GM21717 (cell line): ENCODE data around the gene HOXC5.
"Not testable (repeated sequence)": the region's sequence is repeated elsewhere in the genome, so short reads cannot be mapped to it uniquely, and the experiment has no call there.

Experiments used
- ATAC-seq: cut with Tn5 transposase; IDR thresholded peaks from one replicate; pipeline ENCODE4 v1.9.1; 2021; ENCODE audit warnings: mild to moderate bottlenecking, moderate library complexity; ENCODE audit not compliant: unreplicated experiment

Gene HOXC5

GRCh38 chr12:54032086-54032619 is 697 bp upstream of the HOXC5 start:
- ATAC-seq, result no peak

- ATAC-seq, result no peak
Measured at GRCh38 chr12:54033106-54033979, 493 bp downstream of the HOXC5 start.

DNA sequence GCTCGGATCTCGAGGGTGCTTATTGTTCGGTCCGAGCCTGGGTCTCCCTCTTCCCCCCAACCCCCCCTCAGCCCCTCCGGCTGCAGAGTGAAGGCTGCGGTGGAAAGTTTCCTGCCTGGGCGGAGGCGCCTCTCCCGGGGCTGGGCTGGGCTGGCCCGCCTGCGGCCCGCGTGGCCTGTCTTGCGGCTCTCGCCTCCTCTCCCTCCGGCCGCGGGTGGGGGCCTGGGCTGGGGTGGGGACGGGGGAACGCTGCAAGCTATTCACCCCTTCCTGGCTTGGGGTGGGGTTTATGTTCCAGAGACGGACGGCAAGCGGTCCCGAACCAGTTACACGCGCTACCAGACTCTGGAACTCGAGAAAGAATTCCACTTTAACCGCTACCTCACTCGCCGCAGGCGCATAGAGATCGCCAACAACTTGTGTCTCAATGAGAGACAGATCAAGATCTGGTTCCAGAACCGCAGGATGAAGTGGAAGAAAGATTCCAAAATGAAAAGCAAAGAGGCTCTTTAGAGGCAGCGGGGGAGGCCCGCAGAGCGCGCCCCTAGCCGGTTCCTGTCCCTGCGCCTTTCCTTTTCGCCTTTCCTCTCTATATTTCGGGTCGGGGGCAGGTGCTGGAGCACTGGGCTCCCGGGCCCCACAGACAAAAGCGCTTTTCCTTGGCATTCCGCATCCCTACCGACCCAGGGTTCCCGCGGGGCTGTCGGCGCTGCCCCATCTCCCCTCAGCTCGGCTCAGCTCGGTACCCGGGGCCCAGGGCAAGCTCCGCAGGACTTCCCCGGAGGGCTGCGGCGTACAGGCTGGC is 1.3 kb downstream of the HOXC5 start:
- no peak for ATAC-seq

- no peak for ATAC-seq
Measured at GRCh38 chr12:54034785-54035310, 2.0 kb downstream of the HOXC5 start.

- ATAC-seq, result no peak
Measured at GRCh38 chr12:54035568-54036264, 2.9 kb downstream of the HOXC5 start.

DNA sequence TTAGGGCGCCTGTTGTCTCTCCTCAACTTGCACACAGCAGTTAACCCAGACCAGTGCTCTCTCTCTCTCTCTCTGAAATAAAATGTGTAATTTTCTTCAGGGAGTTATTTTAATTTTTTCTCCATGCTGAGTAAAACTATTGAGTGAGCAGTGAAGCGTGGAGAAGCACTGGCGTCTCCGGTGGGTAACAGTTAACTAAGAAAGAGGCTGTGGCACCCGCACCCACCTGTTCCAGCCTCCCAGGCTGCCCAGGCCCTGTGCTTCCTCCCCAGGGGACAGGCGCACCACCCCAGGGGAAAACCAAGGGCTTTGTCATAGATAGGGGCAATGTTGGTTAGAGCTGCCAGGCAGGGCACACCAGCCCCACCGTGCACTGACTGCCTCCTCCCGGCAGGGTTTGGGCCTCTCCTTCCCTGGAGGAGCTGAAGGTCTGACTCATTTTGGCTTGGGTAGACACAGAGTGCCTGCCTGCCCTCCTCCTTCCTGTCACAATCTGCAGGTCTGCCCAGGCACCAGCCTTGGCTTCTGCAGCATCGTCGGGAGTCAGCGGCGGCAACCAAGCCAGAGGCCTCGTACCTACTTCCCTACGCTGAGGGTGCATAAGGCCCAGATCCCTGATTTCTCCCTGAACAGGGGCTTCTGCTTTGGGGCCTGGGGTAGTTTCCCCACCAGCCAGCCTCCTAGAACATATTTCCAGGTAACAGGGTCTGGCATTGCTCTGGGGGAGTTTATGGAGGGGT is 3.9 kb downstream of the HOXC5 start:
- ATAC-seq, result no peak

DNA sequence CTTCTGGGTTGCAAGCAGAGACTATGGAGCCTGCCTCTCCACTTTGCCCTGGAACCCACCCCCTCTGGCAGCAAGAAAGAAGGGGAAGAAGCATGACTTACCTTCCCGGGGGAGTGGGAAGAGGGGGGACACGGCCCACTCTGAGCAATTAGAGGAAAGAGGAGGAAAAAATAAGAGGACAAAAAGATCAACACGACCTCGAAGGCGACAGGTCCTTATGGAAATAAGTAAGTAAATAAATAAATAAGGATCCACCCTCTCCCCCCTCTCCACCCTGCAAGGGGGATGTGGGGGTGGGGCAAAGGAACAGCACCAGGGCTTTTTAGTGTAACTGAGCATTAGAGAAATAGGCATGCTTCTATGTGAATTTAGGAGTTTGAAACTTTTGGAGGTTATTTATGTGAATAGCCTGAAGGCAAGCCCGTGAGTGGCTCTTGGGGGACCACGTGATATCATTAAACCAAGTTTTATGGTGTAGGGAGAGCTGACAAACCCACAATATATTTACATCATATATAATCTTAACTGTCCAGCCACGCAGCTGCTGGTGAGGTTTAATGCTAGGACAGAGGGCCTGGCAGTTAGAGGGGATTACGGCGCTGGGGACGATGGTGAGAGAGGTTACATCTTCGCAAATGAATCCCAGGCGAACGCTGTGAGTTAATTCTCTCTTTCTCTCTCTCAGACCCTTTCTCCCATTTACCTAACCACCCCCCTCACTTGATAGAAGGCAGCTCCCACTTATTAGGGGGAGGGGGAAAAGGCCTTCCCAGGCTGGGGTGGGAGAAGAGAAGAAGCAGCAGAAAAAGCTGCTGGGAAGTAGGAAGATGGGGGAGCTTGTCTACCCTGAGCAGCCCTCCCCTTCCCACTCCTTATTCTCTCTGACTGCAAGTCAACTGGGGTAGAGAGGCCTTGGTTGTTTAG is 4.8 kb downstream of the HOXC5 start:
- no peak for ATAC-seq

GRCh38 chr12:54038284-54038870 is 5.5 kb downstream of the HOXC5 start:
- ATAC-seq, result no peak

- ATAC-seq, result no peak
Measured at GRCh38 chr12:54038871-54039414, 6.1 kb downstream of the HOXC5 start.

GRCh38 chr12:54039417-54040147 is 6.7 kb downstream of the HOXC5 start:
- ATAC-seq, result no peak

- ATAC-seq, result no peak
Measured at GRCh38 chr12:54040148-54040494, 7.3 kb downstream of the HOXC5 start.

- no peak for ATAC-seq
Measured at GRCh38 chr12:54040648-54041047, 7.8 kb downstream of the HOXC5 start.

DNA sequence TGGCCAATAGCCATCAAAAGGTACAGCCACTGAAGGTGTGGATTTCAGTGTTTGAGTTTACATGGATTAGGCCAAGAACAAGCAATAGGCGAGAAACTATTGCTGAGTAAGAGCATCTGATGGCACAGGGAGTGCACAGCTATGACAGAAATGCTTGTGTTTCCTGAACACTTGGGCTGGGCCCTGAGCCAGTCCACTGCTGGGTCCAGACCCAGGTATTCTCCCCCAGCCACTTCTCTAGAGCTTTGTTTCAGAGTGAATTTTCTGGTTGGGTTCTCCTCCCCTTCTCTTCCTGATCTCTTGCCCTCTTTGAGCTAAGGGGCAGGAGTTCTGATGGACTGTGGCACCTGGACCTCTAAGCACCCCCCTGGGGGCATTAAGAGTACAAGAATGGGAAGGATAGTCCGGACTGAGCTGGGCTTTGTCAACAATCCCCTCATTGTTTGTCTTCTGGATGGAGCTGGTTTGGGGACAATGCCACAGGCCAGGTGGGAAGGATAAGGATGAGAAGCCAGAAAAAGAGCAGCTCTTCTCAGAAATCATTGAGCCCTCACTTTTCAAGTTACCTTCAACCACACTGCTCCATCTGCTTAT is 8.3 kb downstream of the HOXC5 start:
- ATAC-seq, result no peak

DNA sequence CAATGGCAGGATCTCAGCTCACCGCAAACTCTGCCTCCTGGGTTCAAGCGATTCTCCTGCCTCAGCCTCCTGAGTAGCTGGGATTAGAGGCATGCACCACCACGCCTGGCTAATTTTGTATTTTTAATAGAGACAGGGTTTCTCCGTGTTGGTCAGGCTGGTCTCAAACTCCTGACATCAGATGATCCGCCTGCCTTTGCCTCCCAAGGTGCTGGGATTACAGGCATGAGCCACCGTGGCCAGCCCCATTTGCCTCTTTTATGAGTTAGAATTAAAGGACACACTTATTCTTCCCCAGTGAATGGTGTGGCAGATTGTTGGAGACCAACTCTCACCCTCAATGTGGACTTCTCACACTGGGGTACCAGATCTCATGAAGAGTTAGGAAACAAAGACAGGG is 9.2 kb downstream of the HOXC5 start:
- not testable (repeated sequence) for ATAC-seq

DNA sequence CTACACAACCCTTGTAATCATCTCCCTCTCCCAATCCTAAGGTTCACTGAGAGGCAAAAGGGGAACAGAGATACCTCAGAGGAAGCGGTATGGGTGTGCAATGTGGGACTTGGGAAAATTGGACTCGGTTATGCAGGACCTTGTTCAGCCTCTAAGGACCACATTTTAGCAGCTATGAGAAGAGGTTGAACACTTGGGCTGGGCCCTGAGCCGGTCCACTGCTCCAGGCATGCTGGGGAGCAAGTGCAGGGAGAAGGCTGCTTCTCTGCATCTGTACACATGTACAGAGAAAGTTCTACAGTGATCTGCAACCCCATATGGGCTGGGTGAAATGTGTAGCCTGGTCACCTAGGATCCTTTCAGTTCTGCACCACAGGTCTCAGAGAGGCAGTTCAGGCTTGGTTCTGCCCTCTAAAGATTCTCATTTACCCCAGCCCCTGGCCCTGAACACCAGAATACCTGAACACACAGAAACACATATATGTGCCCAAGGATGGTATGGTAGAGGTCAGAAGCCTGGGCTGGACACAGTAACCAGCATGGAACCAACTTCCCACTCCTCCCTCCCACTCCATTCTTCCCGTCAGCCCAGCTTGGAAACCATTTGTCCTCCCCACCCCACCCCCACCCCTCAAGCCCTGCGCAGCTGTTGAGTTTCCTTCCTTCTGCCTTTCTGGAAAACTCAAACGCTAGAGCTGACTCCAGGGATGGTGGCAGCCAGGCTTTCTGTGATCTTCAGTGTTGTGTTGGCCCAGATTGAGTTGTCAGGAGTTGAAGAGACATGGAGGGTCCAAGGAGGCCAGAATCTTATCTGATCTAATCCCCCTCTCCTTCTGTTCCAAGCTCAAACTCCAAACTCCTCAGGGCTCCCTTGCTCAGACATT is 10.4 kb downstream of the HOXC5 start:
- ATAC-seq, result no peak

DNA sequence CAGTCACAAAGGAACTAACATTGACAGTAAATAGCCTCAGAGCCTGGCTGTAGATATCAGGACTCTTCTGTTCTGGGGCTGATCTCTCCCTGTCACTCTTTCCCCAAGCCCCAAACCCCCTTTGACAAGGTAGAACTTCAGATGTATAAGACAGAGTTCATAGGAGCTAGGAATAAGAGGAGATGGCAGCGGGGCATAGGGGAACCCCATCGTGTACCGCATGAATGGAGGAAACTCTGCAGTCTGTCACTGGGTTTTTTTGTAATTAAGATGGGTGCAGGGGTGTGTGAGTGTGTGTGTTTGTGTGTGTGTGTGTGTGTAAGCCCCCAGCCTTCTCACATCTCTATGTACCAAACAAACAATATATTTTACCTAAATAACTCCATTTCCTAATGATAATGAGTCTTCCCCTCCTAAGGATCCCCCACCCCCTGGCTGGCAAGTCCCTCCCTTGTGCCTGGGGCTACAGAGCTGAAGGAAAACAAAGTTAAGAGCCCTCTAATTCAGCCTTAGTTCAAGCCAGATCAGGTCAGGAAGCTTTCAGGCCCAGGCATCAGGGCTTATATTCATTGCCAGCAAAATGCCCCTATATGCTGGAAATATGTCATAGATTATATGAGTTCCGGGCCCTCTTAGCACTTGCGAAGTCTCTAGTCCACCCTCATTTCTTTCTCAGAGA is 11.7 kb downstream of the HOXC5 start:
- no peak for ATAC-seq
